ENCODE measurements around the gene FCER1G. TPM values are rescaled to one million over a fixed set of nuclear protein-coding genes. Genes with fewer than 3 reads are reported as not detected.

Gene FCER1G
- total RNA-seq, 4 donors from 2014 or later: 20.9 to 194 (median 49.2) TPM

DNA sequence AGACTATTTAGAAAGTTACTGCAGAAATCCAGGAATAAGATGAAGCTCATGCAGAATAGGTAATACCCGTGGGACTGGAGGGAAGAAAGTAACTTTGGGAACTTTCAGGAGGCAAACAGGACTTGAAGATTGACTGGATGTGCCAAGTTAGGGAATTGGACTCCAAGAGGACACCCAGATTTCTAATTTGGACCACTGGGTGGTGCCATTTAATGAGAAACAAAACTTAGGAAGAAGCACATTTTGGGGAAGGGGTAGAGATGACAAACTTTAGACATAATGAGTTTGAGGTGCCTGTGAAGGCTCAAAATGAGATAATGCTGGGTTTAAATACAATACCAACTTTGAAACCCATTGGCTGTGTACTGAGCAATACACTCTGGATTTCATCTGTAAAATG is 34.5 kb upstream of the FCER1G start:
- H3K27ac ChIP-seq: no peak overlapping the region
- 20 to 81% methylated on average over 1 of the region's 1 CpG for WGBS, 2 donors (ENCODE audit: low coverage in 1 of 2)
- no peak overlapping the region for H3K4me3 ChIP-seq
- peaks cover 0 to 36% (median 15%) of the 10 kb centered on the region in 4 donors for H3K4me1 ChIP-seq
- no peaks in the 10 kb centered on the region for H3K36me3 ChIP-seq
- no peak for DNase-seq
- no peaks in the 10 kb centered on the region for H3K27me3 ChIP-seq
- TF ChIP-seq EP300 (IDR thresholded peaks at IDR 0.05; ENCODE audit: low read depth) (no peak), POLR2A (IDR thresholded peaks at IDR 0.05) (no peak), POLR2AphosphoS5 (IDR thresholded peaks at IDR 0.05) (no peak)
- TF ChIP-seq, protein P1, sequence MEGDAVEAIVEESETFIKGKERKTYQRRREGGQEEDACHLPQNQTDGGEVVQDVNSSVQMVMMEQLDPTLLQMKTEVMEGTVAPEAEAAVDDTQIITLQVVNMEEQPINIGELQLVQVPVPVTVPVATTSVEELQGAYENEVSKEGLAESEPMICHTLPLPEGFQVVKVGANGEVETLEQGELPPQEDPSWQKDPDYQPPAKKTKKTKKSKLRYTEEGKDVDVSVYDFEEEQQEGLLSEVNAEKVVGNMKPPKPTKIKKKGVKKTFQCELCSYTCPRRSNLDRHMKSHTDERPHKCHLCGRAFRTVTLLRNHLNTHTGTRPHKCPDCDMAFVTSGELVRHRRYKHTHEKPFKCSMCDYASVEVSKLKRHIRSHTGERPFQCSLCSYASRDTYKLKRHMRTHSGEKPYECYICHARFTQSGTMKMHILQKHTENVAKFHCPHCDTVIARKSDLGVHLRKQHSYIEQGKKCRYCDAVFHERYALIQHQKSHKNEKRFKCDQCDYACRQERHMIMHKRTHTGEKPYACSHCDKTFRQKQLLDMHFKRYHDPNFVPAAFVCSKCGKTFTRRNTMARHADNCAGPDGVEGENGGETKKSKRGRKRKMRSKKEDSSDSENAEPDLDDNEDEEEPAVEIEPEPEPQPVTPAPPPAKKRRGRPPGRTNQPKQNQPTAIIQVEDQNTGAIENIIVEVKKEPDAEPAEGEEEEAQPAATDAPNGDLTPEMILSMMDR (IDR thresholded peaks at IDR 0.05): no peak
- in situ Hi-C loops (cut with MboI; ENCODE audit: low pct_ligation_motif_present in 1 of 4, low pct_unique_long_range_greater_than_20kb in 1 of 4, low sequenced_read_pairs in 3 of 4) (no loop called here), intact Hi-C loops (cut with DNase I; ENCODE audit: low total_unique reads) (no loop called here)
- H3K9me3 ChIP-seq: no peaks in the 10 kb centered on the region

DNA sequence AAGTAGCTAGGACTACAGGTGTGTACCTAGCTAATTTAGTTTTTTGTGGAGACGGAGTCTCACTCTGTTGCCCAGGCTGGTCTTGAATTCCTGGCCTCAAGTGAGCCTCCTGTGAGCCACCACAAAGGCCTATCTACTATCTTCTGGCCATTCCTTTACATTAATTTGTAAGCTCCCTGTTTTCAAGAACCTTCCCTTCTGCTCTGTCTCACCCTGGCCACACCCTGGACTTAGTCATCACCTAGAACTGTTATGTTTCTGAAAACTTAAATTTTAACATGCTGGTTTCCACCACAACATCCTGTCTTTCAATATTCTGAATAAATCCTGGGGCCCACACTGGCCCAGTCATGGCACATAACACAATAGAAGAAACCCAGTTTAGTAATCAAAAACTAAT is 32.9 kb upstream of the FCER1G start:
- in situ Hi-C loops (cut with MboI; ENCODE audit: low pct_ligation_motif_present in 1 of 4, low pct_unique_long_range_greater_than_20kb in 1 of 4, low sequenced_read_pairs in 3 of 4): no loop called here
- WGBS, 2 donors (ENCODE audit: low coverage in 1 of 2): 87% methylated on average over 1 of the region's 1 CpG; no CpG with 5 or more reads in 1 of the 2 donors

DNA sequence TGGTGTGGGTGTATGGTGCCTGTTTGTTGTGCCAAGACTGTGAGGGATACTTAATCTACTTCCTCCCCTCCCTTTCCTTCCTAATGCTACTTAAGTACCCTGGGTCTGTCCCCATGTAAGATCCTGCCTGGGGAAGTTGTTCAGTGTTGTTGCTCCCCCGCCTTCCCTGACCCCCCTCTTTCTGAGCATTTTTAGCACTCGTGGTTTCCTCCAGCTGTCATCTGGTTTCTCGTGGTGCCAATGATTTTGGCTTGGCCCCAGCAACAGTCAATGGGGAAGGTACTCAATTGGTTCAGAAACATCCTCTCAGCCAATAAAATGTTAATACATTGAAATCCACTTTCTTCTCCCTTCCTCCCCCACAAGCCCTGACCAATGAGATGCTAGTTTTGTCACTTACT is 29.8 kb upstream of the FCER1G start:
- H3K4me1 ChIP-seq: peaks cover 0 to 27% (median 0%) of the 10 kb centered on the region in 4 donors
- no peaks in the 10 kb centered on the region for H3K27me3 ChIP-seq
- DNase-seq: peak; percentile 83
- H3K9me3 ChIP-seq: no peaks in the 10 kb centered on the region
- WGBS, 2 donors (ENCODE audit: low coverage in 1 of 2): 16 to 26% methylated on average over 3 of the region's 3 CpGs
- TF ChIP-seq POLR2AphosphoS5 (IDR thresholded peaks at IDR 0.05) (peak in 1 of 3 donors; percentile 17), EP300 (IDR thresholded peaks at IDR 0.05; ENCODE audit: low read depth) (no peak)
- in situ Hi-C loops (cut with MboI; ENCODE audit: low pct_ligation_motif_present in 1 of 4, low pct_unique_long_range_greater_than_20kb in 1 of 4, low sequenced_read_pairs in 3 of 4) (no loop called here), intact Hi-C loops (cut with DNase I; ENCODE audit: low total_unique reads) (no loop called here)
- no peak overlapping the region for H3K4me3 ChIP-seq
- H3K36me3 ChIP-seq: no peaks in the 10 kb centered on the region
- H3K27ac ChIP-seq: peak overlapping the region; percentile 70 to 76 (median 72)

More for the DNA sequence above, 32.9 kb upstream of the FCER1G start:
- TF ChIP-seq POLR2AphosphoS5 (IDR thresholded peaks at IDR 0.05): no peak
- TF ChIP-seq EP300 (IDR thresholded peaks at IDR 0.05; ENCODE audit: low read depth): no peak
- no peak for TF ChIP-seq POLR2A (IDR thresholded peaks at IDR 0.05)
- TF ChIP-seq, protein P1 (IDR thresholded peaks at IDR 0.05): no peak
- H3K27me3 ChIP-seq: no peaks in the 10 kb centered on the region
- peaks cover 0 to 34% (median 3%) of the 10 kb centered on the region in 4 donors for H3K4me1 ChIP-seq
- no peaks in the 10 kb centered on the region for H3K36me3 ChIP-seq
- DNase-seq: no peak
- peak overlapping the region; percentile 32 to 66 (median 53) for H3K27ac ChIP-seq
- H3K4me3 ChIP-seq: no peak overlapping the region
- no peaks in the 10 kb centered on the region for H3K9me3 ChIP-seq
- intact Hi-C loops (cut with DNase I; ENCODE audit: low total_unique reads): no loop called here

DNA sequence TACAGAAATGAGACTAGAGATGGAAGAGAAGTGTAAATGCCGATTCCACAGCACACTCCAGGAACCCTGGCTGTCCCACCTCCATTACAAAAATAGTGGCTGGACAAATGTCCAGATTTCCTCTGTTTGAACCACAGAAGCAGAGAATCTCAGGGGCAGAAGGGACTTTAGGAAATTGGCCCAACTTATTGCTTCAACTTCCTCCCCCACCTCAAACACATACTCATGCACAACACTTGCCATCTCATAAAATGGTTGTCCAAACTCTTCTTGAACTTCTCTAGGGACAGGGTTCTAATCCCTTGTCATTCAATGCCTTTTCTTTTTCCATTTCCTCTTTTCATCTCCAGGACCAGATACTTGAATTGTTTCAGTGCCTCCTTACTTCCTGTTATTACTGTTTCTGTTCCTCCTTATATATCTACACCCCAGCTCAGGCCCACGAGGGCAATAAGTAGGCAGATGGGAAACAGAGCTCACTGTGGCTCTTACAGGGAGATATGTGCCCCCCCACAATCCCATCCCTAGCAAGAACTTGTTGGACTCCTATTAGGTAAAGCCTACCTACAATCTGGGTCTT is 29.3 kb upstream of the FCER1G start:
- no peaks in the 10 kb centered on the region for H3K9me3 ChIP-seq
- no peaks in the 10 kb centered on the region for H3K36me3 ChIP-seq
- no peak for DNase-seq
- whole genome bisulfite sequencing, 2 donors (ENCODE audit: low coverage in 1 of 2): 29 to 42% methylated on average over 1 to 2 of the region's 2 CpGs
- in situ Hi-C loops (cut with MboI; ENCODE audit: low pct_ligation_motif_present in 1 of 4, low pct_unique_long_range_greater_than_20kb in 1 of 4, low sequenced_read_pairs in 3 of 4) (no loop called here), intact Hi-C loops (cut with DNase I; ENCODE audit: low total_unique reads) (no loop called here)
- H3K4me3 ChIP-seq: no peak overlapping the region
- peak overlapping the region; percentile 70 to 76 (median 72) for H3K27ac ChIP-seq
- TF ChIP-seq POLR2AphosphoS5 (IDR thresholded peaks at IDR 0.05) (no peak), POLR2A (IDR thresholded peaks at IDR 0.05) (no peak), EP300 (IDR thresholded peaks at IDR 0.05; ENCODE audit: low read depth) (no peak)
- TF ChIP-seq, protein P1 (IDR thresholded peaks at IDR 0.05): no peak
- peaks cover 0 to 27% (median 0%) of the 10 kb centered on the region in 4 donors for H3K4me1 ChIP-seq
- H3K27me3 ChIP-seq: no peaks in the 10 kb centered on the region
